Measurements from ENCODE around the gene FA2H.
"Not testable (repeated sequence)": the region's sequence is repeated elsewhere in the genome, so short reads cannot be mapped to it uniquely, and the experiment has no call there.

The FA2H gene

DNA sequence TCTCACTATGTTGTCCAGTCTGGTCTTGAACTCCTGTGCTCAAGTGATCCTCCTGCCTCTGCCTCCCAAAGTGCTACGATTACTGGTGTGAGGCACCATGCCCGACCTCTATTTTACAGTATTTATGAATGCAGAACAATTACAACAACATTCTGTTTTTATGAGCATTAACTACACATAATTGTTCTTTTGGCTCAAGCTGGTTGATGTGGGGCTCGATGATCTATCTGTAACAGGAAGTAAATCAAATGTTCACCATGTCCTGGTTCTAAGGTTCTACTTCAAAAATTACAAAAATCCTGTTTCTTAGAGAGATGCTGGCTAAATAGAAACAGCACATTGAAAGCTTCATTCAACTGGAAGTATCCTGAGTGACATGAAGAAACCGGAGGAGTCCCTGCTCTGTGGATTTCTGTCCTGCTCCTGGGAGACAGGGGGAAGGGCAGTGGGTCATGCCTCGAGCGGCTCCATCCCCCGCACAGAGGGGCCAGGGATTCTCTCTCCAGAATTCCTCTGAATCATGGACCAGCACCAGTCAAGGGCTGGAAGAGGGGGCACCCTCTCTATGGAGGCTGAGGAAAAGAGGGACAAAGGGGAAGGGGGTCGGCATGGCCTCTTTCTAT, 31.5 kb downstream of the FA2H start:
- DNase-seq: no peak

DNA sequence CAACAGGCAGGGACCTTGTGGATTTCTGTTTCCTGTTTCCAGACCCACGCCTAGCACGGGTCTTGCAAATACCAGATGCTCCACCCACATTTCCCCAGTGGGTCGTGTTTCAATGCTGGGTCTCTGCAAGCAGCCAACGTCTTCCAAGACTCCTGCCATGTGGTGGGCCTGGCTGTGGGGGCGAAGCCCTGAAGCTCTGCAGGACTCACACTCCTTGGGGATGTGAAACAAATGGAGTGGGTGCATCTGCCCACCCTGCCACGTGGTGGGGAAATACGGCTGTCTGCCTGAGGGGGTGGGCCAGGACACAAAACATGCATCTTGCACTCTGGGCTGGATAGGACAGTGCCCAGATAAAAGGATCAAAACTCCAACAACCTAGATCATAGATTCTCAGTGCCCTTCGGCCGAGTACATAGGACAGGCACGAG, 32.6 kb downstream of the FA2H start:
- no peak for DNase-seq

DNA sequence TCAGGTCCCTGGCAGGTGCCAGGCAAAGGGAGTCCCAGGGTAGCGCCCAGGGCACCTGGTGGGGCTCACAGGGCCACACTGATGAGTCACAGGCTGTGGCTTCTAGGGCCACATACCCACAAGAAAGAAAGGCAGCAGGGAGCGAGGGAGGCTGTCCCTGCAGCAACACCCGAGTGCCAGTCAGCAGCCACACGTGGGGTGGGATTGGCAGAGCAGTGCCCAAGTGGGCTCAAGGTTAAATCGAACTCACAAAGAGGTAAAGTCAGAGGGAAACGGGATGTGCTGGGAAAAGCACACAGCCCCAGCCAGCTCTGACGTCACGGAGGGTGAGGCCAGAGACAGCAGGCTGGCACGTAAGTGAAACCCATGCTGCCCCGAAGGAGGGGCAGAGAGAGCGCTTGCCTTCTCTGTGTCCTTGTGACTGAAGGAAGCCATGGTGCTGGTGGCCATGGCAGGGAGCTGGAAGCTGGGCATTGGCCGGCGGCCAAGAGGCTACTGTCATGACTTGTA, 33.8 kb downstream of the FA2H start:
- no peak for DNase-seq

DNA sequence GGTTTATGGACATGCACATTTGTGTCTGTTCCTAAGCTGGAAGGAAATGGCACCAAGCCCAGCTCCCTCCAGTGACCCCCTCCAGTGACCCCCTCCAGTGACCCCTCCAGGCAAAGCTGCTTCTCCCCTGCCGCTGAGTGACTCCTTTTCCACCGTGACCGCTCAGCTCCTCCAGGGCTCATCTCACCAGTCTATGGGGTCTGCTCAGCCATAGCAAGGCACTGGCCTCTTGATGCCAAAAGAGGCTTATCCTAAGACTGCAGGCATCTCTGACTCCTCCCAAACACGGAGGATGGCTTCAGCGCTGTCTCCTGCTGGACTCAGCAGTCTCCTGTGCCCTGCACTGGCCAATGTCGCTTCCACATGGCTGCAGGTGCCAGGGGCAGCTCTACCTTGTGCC, 35.3 kb downstream of the FA2H start:
- DNase-seq: no peak

DNA sequence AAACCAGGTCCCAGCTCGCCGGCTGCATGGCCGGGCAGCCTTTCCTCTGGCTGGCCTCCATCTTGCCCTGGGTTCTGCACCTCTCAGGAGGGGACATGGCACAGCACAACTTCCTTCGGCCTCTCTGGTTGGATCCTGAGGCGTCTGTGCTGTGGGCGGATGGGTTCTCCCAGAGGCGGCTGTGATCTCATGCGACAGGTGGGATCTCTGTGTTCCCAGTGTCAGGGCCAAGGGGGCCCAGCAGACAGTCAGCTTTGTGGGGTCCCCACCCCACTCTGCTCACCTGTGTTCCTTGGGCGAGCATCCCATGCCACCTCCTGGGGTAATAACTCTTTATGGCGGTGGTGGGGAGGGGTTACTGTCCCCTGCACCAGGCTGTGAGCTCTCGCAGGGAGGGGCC, 35.8 kb downstream of the FA2H start:
- no peak for DNase-seq

DNA sequence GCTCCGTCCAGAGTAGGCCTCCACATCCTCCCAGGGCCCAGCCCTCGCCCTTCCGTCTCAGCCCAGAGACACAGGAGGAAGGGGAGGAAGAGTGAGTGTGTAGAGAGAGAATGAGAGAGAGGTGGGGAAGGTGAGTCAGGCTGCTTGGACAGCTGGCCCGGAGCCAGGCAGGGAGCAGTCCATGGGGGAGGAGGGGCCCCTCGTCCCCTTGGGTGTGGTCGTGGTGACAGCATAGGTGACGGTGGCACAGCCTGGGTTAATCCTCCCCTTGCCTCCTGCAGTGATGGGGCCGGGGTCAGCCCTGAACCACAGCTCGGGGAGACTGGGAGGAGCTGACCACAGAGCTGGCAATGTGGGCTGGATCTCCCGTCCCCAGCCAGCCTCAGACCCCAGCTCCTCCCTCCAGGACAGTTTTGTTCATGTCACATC, 36.5 kb downstream of the FA2H start:
- DNase-seq: no peak

DNA sequence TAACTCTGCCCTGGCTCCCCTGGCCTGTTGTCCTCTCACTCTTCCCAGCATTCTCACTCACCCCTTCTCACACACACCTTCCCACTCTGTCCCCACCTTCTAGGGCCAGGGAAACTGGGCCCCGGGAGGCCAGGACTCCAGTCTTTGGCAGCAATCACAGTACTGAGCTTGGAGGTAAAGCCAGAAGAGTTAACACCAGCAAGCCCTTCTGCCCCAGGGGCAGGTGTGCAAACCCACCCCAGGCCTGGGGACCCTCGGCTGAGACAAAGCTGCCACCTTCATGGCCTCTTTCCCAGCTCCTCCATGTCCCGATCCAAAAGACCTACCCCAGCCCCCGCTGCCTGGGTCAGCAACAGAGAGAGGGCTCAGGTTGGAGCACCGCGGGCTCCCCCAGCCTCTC, 37.1 kb downstream of the FA2H start:
- no peak for DNase-seq

DNA sequence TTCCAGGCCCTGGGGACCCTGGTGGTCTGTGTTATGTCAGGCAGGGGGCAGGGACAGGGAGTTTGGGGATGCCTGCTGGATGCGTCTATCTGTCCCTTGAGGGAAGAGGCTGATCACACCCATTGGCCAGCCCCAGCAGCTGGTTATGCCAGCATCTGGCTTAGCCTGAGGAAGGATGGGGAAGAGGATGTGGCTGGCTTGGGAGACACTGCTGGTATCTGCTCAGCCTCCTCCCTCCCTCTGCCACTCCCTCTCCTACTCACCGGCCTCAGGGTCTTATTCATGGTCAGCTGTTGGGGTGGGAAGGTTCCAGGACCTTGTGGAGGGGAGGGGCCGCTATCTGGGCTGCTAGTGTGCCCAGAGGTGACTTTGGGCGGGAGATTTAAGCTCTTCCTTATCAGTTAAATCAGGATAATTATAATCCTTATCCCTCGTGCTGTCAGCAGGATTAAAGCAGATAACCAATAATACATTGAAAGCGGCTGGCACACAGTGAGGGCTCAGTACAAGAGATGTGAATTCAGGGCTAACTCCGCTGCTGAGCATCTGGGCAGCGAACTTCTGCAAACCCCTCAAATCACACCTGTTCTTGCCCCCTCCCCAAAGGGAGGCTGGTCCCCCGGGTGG, 38.0 kb downstream of the FA2H start:
- no peak for DNase-seq

DNA sequence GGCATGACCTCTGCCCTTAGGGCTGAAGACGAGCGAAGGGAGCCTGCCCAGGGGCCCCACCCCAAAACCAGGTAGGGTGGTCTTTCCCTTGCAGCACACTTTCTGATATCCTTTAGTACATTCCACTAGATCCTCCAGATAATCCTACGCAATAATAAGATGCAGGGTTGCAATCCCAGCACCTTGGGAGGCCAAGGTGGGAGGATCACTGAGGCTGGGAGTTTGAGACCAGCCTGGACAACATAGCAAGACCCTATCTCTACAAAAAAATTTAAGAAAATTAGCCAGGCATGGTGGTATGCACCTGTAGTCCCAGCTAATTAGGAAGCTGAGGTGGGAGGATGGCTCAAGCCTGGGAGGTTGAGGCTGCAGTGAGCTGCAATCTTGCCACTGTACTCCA, 39.1 kb downstream of the FA2H start:
- DNase-seq: no peak

DNA sequence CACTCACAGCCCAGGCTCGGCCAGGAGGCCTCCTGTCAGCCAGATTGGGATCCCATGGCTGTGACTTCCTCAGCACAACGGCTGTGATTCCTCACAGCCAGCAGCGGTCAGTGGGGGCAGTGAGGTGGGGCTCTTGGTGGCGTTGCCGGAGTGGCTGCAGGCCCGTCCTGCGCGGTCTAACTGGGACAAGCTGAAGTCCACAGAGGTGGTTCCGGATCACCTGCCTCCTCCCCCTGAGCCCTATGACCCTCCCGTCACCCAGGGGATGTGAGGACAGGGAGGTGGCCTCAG, 39.5 kb downstream of the FA2H start:
- DNase-seq: no peak

DNA sequence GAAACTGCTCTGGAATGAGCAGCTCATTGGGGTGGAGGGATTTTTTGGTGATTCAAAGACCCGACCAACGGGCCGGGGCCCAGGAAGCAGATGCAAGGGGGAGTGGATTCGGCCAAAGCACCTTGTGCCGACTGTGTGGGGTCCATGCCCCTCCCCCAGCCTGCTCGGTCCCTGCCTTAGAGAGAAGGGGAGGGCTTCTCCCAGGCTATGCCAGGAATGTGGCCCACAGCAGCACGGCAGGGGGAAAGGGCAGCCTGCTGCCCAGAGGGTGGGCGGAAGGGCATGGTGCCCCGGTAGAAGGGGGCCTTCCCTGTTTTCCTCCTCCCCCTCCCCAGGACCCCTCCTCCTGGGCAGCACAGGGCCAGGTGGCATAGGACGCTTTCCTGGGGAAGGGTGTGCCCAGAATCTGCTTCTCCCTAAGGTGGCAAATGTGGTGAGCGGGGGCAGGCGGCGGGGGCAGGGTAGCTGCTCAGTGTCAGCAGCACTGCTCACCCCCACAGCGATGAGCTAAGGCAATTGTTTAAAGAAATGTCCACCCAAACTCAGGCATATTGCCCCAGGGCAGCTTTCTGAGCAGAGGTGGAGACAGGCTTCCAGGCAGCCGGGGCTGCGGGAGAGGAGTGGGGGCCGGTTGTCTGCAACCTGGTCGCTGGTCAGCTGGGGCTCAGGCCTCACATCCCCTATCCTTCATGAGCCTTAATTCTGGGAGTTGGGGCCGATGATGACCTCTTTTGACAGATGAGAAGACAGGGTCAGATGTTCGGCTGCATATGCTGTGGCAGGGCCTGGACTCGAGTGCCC, 40.1 kb downstream of the FA2H start:
- no peak for DNase-seq

DNA sequence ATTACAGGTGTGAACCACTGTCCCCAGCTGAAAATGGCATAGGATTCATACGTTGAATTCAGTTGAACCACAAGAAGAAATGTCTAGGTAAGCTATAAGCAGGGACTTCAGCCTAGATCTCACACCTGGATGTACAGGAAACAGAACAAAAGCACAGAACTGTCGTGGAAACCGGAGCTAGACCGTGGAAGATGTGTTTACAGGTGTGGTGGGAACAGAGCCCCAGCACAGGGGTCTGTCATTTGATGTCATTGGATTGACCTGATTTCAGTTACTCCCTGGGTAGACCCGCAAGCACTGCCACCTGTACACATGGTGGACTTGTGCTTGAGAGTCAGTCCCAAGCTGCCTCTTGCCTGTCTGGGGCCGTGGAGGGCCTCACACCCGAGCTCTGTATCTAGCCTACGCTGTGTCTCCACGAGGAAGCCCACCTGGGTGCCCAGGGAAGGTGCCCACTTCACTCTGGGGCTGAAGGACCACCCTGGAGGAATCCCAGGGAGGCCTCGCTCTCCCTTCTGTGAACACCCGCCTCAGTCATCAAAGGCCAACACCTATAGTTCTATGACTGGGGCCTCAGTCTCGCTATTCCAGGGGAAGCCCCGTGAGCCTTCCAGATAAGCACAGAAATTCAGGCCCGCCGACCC, 41.8 kb downstream of the FA2H start:
- no peak for DNase-seq

DNA sequence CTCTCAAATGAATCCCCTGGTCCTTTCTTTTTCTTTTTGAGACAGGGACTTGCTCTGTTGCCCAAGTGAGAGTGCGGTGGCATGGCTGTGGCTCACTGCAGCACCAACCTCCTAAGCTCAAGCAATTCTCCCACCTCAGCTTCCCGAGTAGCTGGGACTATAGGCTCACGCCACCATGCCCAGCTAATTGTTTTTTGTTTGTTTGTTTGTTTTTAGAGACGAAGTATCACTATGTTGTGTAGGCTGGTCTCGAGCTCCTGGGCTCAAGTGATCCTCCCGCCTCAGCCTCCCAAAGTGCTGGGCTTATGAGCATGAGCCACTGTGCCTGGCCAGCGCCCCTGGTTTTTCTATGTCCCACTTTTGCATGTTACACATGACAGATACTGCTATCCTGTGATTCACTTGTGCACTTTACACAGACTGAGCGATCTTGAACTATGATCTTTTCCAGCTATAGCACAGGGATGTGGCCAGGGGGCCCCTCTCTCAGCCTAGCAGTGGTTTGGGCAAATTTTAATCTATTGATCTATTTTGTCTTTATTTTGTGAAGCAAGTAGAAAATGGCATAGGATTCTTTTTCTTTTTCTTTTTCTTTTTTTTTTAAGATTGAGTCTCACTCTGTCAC, 42.7 kb downstream of the FA2H start:
- no peak for DNase-seq

DNA sequence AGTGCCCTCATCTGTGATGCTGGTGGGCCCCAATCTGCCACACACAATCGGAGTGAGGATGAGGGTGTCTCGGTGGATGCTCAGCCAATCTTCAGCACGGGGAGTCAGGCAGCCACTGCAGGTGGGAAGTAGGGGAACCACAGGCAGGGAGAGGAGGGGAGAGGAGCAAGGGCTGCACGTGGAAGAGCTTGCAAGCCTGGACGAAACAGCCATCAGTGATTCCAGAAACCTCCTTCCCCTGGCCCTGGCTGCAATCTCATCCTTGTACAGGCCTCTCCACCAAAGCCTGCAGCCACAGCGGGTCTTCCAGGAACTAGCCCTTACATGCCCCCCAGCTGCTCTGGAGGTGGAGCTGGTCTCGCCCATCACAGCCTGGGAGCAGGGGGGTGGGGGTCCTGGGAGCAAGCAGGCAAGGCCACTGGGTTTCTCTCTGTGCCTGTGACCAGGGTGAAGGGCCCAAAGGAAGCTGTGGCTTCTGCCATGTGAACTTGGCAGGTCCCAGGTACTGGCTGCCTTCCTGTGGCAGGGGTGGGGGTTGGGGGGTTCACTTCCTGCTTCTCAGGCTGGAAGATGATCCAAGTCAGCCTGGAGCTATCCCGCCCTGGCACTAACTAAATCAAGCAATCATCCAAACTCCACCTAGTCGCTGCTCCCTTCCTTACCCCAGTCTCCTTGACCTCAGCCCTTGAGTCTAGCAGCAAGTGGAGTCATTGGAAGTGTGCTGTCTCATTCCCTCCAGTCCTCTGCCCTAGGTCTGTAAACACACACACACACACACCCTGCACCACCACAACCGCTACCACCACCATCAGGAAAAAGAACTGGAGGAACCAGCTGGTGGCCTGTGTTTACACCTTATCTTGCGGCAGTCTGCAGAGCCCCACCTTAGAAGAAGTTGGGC, 44.6 kb downstream of the FA2H start:
- no peak for DNase-seq

DNA sequence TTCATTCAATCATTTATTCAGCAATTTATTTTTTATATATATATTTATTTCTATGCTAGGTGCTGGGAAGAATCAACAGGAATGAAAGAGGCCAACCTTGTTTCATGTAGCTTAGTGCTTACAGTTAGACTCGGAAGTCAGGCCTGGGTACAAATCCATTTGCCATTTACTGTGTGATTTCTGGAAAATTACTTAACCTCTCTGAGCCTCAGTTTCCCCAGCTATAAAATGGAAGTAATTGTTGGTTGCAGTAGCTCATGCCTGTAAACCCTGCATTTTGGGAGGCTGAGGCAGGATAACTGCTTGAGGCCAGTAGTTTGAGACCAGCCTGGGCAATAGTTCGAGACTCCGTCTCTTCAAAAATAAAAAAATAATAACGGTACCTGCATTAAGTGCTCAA, 46.7 kb downstream of the FA2H start:
- DNase-seq: no peak

DNA sequence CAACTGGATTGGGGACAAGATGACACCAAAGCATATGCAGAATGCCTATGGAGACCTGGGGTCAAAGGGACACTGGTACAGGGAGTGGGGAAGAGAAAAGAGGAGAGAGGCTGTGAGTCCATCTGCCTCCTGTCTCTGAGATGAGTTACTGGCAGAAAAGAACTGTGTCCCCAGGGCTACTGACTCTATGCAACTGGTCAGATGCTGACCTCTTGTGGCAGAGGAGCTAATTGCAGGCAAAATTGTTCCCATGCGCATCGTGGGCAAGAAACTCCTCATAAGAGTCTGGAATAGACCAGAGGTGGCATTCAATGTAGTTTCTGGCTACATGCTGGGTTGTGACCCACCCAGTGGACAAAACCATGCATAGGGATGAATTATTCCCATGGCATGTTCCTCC, 47.9 kb downstream of the FA2H start:
- no peak for DNase-seq

DNA sequence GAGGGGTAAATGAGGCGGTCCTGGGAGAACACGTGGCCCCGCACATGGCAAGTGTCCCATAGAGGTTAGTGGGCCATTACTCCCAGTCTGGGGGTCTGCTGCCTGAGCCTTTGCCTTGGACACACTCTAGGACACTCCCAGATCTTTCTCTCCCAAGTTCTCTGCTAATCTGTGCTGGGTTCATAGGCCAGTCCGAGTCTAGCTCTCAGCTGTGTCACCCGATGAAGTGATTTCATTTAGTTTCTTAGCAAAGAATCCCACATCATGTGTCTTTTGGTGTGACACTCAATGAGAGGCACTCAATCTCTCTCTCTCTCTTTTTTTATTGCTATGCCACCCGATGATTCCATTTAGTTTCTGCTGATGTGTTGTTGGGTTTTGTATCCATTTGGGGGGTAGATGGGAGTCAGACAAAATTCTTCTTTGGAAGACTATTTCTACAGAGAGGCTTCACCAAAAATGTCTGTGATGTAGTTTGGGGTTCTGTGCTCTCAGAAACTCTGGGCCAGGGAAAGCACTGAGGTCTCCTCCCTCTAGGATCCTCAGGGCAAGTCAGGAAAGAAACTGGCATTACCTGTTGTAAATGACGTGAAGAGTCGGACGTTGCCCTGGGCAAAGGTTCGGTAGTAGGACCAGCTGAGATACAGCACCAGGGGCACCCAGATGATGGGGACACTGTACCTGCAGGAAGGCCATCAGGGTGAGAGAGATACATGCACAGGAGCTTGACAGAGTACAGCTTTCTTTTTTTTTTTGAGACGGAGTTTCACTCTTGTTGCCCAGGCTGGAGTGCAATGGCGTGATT, 48.8 kb downstream of the FA2H start:
- no peak for DNase-seq

DNA sequence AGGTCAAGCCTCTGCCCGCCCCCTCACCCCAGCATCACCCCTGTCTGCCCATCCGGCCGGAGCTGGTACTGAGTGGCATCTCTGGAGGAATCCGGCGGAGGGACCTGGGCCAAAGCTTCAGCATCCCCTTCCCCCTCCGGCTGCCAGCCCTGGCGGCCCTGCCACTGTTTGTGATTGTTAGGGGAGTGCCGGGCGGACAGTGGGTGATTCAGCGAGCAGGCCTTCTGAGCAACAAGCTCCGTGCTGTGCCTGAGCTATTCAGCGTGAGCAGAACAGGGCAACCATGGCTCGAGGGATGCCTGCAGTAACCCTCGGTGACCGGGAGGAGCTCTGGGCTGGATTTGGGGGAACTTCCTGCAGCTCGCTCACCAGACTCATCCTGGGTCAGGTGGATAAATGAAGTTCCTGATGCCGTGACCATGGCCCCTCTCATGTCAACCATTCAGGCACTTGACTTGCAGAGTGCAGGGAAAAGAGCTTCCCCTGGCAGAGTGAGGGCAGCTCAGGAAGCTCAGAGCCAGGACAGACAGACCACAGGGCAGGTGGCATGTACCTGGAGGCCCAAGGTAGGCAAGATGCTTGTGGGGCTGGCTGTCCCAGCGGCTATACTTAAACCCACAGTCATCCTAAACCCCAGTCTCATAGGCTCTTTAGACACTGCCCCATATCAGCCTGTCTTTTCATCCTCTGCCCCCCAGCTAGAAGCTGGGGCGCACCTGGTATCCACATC, 49.6 kb downstream of the FA2H start:
- no peak for DNase-seq

DNA sequence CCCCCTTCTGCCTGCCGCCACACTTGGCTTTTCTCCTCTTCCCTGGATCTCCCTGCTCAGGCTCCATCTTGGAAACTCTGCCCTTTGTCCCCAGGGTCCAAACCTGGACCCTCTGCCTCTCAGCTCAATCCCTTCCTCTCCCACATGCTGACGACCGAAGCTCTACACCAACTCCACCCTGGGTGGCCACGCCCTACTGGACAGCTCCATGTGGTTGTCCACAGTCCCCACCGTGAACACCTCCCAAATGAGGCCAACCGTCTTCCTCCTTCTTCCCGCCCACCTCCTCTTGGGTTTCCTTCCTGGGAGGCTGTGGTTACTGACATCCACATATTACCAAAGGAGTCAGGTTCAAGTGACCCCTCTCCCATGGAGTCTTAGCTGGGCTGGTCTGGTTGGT, 51.4 kb downstream of the FA2H start:
- no peak for DNase-seq

DNA sequence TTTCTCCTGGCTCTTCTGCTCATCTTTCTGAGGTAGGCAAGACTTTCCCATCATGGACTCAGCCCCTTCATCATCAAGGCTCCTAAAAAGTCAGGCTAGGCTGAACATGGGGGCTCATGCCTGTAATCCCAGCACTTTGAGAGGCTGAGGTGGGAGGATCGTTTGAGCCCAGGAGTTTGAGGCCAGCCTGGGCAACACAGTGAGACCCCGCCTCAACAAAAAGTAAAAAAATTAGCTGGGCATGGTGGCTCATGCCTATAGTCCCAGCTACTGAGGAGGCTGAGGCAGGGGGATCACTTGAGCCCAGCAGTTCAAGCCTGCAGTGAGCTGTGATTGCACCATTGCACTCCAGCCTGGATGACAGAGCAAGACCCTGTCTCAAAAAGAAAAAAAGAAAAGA, 52.5 kb downstream of the FA2H start:
- not testable (repeated sequence) for DNase-seq

DNA sequence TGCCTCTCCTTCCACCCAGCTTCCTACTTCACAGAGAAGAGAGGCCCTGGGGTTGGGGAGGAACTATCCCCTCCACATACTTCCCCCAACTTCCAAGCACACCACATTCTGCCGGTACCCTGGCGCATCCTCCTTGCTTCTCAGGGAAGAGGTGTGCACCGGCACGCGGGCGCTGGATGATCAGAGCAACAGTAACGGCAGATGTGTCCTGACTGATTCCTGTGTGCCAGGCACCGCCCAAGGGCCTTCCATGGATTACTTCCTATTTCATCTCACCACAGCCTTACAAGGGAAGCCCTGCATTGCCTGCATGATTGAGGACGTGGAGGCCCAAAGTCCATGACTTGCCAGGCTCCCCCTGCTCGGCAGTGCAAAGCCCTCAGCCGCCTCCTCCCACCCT, 52.9 kb downstream of the FA2H start:
- no peak for DNase-seq
